COLO668 (cell line): ENCODE measurements around the gene DNM3.

Experiments used
- DNase-seq: peaks from one replicate; lab custom pipeline; 2025; ENCODE audit not compliant: unreplicated experiment; lab: John Stamatoyannopoulos, UW

Gene DNM3

GRCh38 chr1:171916315-171916771, 75.0 kb downstream of the DNM3 start:
- no peak for DNase-seq

- no peak for DNase-seq
Measured at GRCh38 chr1:171917331-171917730, 76.0 kb downstream of the DNM3 start.

- DNase-seq: no peak
Measured at GRCh38 chr1:171919891-171920887, 78.9 kb downstream of the DNM3 start.

DNA sequence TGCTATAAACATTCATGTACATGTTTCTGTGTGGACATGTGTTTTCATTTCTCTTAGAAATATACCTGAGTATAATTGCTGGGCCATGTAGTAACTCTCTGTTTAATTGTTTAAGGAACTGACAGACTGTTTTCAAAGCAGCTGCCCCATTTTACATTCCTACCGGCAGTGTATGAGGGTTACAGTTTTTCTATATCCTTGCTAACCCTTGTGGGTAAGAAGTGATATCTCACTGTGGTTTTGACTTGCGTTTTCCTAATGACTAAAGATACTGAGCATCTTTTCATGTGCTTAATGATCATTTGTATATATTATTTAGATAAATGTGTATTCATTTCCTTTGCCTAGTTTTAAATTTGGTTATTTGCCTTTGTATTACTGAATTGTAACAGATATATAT, 81.7 kb downstream of the DNM3 start:
- no peak for DNase-seq

GRCh38 chr1:171929121-171929520, 87.8 kb downstream of the DNM3 start:
- DNase-seq: no peak

DNA sequence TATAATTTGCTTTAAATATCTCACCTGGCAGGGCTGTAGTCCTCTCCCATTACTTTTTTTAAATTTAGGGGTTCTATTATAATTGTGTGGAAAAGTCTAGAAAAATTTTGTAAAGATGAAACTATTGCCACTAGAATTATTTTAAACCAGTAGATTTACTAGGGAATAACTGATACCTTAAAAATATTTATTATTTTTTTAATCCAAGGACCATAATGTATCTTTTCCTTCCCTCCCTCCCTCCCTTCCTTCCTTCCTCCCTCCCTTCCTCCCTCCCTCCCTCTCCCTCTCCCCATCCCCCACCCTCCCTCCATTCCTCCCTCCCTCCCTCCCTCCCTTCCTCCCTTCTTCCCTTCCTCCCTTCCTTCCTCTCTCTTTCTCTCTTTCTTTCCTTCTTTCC, 90.5 kb downstream of the DNM3 start:
- no peak for DNase-seq

DNA sequence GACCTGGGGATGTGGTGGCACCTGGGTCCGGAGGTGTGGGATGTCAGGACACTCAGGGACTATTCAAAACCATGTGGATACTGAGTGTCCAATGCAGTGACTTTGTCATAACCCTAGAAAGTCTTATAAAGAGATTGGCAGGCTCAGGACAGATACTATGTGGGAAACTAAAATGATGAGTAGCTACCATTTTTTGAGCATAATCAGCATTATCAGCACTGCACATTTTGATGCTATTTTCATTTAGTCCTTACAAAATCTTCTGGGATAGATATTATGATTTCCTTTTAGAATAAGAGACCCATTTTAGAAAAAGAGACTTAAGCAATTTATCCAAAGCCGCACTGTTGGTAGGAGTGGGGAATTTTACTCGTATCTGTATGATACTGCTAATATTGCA, 93.4 kb downstream of the DNM3 start:
- no peak for DNase-seq

GRCh38 chr1:171935086-171935485, 93.8 kb downstream of the DNM3 start:
- no peak for DNase-seq

DNA sequence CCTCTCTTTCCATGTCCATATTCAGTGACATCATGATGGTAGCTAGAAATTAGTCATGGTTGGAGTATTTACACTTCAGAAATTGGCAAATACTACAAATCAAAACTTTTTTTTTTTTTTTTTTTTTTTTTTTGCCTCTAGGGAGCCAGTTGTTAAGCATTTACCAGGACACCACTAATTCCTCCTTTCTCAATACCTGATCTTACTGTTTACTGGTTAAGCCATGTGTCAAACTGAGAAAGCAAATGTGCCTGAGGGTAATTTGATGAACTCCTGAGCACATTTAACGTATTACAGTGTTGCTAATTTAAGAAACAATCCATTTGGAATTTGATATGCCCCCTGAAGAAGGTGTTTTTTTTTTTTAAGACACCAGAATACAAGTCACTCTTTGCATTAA, 94.4 kb downstream of the DNM3 start:
- DNase-seq: no peak

GRCh38 chr1:171937938-171938337, 96.6 kb downstream of the DNM3 start:
- no peak for DNase-seq

- no peak for DNase-seq
Measured at GRCh38 chr1:171939740-171940139, 98.4 kb downstream of the DNM3 start.

- no peak for DNase-seq
Measured at GRCh38 chr1:171940368-171940767, 99.1 kb downstream of the DNM3 start.

GRCh38 chr1:171941920-171942319, 100.6 kb downstream of the DNM3 start:
- DNase-seq: no peak

DNA sequence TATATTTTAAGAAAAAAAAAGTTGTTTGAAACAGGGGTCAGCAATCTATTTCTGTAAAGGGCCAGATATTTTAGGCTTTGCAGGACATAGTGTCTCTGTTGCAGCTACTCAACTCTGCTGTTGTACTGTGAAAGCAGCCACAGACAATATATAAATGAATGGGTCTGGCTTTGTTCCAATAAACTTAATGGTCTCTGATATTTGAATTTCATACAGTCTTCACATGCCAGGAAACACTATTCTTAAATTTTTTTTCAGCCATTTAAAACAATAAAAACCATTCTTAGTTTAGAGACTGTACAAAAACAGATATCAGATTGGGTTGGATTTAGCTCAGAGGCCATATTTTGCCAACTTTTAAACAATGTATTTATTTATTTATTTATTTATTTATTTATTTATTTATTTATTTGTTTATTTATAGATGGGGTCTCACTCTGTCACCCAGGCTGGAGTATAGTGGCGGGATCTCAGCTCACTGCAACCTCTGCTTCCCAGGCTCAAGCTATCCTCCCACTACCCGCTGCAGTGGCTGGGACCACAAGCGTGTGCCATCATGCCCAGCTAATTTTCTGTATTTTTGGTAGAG, 102.8 kb downstream of the DNM3 start:
- DNase-seq: no peak

GRCh38 chr1:171948511-171948910, 107.2 kb downstream of the DNM3 start:
- no peak for DNase-seq

GRCh38 chr1:171949316-171949715, 108.0 kb downstream of the DNM3 start:
- no peak for DNase-seq

DNA sequence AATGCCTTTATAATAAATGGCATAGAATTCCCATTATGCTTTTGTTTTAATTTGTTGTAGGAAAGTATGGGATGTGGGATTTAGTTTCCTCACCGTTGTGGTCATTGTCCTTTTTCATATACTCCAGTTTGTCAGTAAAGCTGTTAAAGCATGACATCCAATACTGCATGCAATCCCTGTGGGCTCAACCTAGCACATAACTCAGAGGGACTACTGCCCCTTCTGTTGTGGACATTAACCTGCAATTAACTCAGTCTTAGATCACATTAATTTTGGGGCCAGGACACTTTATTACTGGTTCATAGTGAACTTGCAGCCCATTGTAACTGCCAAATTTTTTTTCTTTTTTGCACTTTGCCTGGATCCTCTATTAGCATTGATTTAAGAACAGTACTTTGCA, 112.5 kb downstream of the DNM3 start:
- no peak for DNase-seq

DNA sequence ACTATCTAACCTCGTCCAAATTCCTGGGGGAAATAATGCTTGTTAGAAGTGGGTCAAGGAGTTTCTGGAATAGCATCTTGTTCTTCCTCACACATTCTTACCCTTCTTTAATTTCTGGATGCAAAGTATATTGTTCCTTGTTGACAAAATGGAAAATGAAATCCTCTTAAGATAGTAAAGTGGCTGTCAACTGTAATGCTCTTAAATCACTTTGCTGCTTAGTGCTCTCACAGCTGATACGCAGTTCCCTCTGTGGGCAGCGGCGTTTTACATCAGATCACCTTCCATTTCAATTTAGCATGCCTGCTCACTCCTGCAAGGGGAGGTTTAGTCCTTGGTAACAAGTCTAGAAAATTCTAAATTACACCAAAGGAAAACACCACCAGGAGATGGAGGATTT, 113.1 kb downstream of the DNM3 start:
- no peak for DNase-seq

DNA sequence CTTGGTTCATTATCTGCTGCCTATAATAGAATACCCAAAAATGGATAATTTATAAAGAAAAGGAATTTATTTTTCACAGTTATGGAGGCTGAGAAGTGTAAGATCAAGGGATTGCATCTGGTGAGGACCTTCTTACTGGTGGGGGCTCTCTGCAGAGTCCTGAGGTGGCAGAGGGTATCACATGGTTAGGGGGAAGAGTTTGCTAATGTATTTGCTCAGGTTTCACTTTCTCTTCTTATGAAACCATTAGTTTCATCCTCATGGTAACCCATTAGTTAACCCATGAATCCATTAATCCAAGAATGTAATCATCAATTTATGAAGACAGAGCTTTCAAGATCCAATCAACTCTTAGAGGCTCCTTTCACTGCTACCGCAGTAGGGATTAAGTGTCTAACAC, 120.6 kb downstream of the DNM3 start:
- DNase-seq: no peak

DNA sequence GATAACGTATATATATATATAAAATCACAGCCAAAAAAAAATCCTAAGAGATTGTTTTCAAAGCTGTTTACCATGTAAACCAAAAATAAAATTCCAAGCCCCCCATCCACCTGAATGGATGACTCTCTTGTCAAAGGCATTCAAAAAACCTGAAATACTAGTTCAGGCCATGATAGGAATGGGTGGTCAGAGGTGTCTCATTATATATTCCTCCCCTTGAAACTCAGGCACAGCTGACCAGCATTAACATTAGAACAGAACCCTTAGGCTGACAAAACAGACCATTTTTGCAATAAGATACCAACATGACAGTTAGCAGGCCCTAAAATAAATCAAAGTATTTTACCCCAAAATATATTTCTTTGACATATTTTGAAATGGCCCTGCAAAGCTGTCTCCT, 122.5 kb downstream of the DNM3 start:
- DNase-seq: no peak

GRCh38 chr1:171965777-171966176, 124.5 kb downstream of the DNM3 start:
- no peak for DNase-seq

DNA sequence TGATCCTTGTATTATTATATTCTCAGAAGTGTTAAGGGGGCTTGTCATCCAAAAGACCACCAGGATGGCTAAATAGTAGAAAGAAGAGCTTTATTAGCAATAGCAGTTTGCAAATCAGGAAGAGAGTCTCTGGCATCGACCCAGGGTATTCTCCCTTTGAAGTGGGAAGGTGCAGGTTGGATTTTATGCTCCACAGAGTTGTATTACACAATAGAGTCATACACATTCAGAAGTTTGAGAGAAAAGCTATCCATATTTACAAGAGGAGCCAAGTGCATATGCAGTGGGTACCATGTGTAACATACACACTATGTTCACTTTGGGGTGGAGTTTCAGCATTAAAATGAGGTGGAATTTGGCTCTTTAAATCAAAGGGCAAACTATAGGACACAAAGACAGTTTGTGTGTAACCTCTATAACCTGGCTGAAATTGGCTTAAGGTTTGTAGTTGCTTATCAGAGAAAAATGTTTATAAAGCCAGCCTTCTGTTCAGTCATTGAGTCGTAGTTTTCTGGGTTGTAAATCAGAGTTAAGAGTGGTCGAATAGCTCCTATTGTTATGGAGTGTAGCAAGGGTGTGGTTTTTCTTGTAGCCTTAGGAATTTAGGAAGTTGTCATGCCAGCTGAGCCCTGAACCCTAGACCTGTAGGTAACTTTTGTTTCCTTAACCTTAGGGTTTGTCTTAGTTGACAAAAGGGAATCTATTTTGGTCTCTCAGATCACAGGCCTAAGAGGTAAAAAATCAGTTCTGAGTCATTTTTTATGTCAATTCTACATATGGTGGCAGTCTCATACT, 125.3 kb downstream of the DNM3 start:
- no peak for DNase-seq
